HL-60 (cell line): Measurements from ENCODE around the gene SLC13A2.

Source experiments
- DNase-seq, 2 experiments: peaks; one replicate each; pipeline ENCODE4 v3.0.0-alpha.2; 2010 to 2020; ENCODE audit warnings: low read depth in 1 of 2, low spot score in 1 of 2
- H3K27ac ChIP-seq: fragments of 250-450 bp; sonication (Bioruptor Pico); replicated peaks from 2 replicates; pipeline ENCODE4 v1.5.1; 2020; ENCODE audit warnings: mild to moderate bottlenecking, moderate library complexity
- H3K27me3 ChIP-seq: fragments of 250-450 bp; sonication (Bioruptor Pico); 2 replicates; pipeline ENCODE4 v1.5.1; 2021; ENCODE audit warnings: mild to moderate bottlenecking, moderate library complexity; ENCODE audit not compliant: insufficient read depth, poor library complexity, severe bottlenecking
- H3K4me3 ChIP-seq: replicated peaks from 2 replicates; pipeline ENCODE4 v1.5.1; 2011; ENCODE audit warnings: mild to moderate bottlenecking, control low read depth, low read length; ENCODE audit not compliant: insufficient read depth
- GABPA ChIP-seq: IDR thresholded peaks from 2 replicates; pipeline ENCODE4 v1.6.1; 2012; ENCODE audit warnings: low read depth
- POLR2AphosphoS5 ChIP-seq: IDR thresholded peaks from 2 replicates; pipeline ENCODE4 v1.6.1; 2012; ENCODE audit warnings: low read depth
- SPI1 ChIP-seq: IDR thresholded peaks from 2 replicates; pipeline ENCODE4 v1.6.1; 2012; ENCODE audit warnings: low read depth, mild to moderate bottlenecking, borderline replicate concordance
- TF ChIP-seq, protein P1 (sequence below): IDR thresholded peaks from one replicate; pipeline ENCODE4 v1.5.1; 2011; ENCODE audit warnings: low read length, control low read depth, inconsistent platforms; ENCODE audit not compliant: insufficient read depth
- TF ChIP-seq, protein P2 (sequence below): IDR thresholded peaks from 2 replicates; pipeline ENCODE4 v1.6.1; 2012; ENCODE audit warnings: low read depth; ENCODE audit not compliant: insufficient replicate concordance

The SLC13A2 gene

DNA sequence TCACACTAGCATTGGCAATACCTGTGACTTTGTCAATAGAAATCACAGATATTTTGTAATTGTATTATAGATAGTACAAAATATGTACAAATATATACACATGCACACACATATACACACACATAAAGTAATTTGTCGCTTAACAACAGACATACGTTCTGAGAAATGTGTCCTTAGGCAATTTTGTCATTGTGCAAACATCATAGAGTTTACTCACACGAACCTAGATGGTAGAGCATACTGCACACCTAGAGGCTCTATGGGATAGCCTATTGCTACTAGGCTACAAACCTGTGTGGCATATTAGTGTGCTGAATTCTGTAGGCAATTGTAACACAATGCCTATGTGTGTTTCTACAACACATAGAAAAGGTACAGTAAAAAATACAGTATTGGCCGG lies 68.0 kb downstream of the SLC13A2 start:
- H3K27ac ChIP-seq = no peak overlapping the region
- no peaks in the 10 kb centered on the region for H3K27me3 ChIP-seq
- no peak for DNase-seq
- TF ChIP-seq, protein P1, sequence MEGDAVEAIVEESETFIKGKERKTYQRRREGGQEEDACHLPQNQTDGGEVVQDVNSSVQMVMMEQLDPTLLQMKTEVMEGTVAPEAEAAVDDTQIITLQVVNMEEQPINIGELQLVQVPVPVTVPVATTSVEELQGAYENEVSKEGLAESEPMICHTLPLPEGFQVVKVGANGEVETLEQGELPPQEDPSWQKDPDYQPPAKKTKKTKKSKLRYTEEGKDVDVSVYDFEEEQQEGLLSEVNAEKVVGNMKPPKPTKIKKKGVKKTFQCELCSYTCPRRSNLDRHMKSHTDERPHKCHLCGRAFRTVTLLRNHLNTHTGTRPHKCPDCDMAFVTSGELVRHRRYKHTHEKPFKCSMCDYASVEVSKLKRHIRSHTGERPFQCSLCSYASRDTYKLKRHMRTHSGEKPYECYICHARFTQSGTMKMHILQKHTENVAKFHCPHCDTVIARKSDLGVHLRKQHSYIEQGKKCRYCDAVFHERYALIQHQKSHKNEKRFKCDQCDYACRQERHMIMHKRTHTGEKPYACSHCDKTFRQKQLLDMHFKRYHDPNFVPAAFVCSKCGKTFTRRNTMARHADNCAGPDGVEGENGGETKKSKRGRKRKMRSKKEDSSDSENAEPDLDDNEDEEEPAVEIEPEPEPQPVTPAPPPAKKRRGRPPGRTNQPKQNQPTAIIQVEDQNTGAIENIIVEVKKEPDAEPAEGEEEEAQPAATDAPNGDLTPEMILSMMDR = no peak
- TF ChIP-seq, protein P2, sequence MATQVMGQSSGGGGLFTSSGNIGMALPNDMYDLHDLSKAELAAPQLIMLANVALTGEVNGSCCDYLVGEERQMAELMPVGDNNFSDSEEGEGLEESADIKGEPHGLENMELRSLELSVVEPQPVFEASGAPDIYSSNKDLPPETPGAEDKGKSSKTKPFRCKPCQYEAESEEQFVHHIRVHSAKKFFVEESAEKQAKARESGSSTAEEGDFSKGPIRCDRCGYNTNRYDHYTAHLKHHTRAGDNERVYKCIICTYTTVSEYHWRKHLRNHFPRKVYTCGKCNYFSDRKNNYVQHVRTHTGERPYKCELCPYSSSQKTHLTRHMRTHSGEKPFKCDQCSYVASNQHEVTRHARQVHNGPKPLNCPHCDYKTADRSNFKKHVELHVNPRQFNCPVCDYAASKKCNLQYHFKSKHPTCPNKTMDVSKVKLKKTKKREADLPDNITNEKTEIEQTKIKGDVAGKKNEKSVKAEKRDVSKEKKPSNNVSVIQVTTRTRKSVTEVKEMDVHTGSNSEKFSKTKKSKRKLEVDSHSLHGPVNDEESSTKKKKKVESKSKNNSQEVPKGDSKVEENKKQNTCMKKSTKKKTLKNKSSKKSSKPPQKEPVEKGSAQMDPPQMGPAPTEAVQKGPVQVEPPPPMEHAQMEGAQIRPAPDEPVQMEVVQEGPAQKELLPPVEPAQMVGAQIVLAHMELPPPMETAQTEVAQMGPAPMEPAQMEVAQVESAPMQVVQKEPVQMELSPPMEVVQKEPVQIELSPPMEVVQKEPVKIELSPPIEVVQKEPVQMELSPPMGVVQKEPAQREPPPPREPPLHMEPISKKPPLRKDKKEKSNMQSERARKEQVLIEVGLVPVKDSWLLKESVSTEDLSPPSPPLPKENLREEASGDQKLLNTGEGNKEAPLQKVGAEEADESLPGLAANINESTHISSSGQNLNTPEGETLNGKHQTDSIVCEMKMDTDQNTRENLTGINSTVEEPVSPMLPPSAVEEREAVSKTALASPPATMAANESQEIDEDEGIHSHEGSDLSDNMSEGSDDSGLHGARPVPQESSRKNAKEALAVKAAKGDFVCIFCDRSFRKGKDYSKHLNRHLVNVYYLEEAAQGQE = no peak
- TF ChIP-seq SPI1 = no peak
- TF ChIP-seq POLR2AphosphoS5 = no peak
- no peak for TF ChIP-seq GABPA
- H3K4me3 ChIP-seq = no peak overlapping the region

DNA sequence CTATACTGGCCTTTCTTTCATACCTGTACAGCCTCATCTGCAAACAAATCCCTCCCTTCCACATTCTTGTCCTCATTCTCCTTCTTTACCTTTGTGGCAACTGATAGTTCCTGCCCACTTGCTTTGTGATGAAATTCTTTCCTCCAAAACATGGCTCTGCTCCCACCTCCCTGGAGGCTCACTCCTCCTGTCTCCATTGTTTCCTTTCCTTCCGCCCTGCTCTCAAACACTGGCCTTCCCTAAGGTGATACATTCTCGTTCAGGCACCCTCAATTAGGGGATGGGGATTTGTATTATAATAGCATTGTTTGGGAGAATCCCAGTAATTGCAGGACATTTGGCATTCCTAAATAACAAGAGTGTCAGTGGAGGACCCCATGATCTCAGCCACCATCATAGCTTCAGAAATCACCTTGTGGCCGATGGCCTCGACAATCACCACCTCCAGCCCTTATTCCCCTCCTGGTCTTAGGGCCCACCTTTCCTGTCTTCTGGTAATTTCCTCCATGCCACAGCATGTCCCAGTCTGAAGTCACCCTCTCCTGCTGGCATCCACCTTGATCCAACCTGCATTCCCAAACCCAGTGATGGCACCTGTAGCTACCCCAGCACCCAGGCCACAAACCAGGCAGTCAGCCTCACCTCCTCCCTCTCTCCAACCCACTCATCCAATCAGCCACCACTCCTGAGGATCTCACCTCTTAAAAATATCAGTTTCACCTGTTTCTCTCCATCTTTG lies 71.1 kb downstream of the SLC13A2 start:
- no peak overlapping the region for H3K4me3 ChIP-seq
- H3K27me3 ChIP-seq = no peaks in the 10 kb centered on the region
- H3K27ac ChIP-seq = no peak overlapping the region
- TF ChIP-seq, protein P2 = no peak
- TF ChIP-seq GABPA = no peak
- TF ChIP-seq, protein P1 = no peak
- no peak for TF ChIP-seq SPI1
- TF ChIP-seq POLR2AphosphoS5 = no peak
- no peak for DNase-seq

DNA sequence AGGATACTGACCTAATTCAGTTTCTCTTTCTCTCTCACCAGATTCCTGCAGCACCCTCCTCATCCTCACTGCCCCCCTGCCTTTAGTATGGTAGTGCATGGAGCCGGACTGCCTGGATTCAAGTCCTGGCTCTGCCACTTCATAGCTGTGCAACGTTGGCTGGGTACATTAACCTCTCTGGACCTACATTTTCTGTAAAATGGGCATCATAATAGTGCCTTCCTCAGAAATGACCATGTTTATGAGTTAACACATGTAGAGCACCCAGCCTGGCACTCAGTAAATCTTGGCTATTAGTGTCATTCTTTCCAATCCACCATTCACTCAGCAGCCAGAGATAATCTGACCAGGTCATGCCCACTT lies 71.7 kb downstream of the SLC13A2 start:
- Histone ChIP-seq H3K4me3 (no peak overlapping the region), H3K27me3 (no peaks in the 10 kb centered on the region), H3K27ac (no peak overlapping the region)
- TF ChIP-seq SPI1 (no peak), POLR2AphosphoS5 (no peak), GABPA (no peak)
- TF ChIP-seq, protein P2 = no peak
- TF ChIP-seq, protein P1 = no peak
- no peak for DNase-seq
